ENCODE data around the gene DHX40.
"Not testable (repeated sequence)": the region's sequence is repeated elsewhere in the genome, so short reads cannot be mapped to it uniquely, and the experiment has no call there.

DHX40 gene

DNA sequence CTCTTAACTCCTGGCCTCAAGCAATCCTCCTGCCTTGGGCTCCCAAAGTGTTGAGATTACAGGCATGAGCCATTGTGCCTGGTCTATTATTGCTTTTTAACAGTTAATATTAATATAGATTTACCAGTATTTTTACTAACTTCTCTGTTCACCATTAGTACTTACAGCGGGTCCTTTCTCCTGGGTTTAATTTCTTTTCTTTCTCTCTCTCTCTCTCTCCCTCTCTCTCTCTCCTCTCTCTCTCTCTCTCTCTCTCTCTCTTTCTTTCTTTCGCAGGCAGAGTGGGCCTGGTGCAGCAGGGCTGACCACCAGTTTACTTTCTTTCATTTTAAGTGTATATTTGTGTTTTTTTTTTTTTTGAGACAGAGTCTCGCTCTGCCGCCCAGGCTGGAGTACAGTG is 14.7 kb upstream of the DHX40 start:
- no peak for FAIRE-seq

DNA sequence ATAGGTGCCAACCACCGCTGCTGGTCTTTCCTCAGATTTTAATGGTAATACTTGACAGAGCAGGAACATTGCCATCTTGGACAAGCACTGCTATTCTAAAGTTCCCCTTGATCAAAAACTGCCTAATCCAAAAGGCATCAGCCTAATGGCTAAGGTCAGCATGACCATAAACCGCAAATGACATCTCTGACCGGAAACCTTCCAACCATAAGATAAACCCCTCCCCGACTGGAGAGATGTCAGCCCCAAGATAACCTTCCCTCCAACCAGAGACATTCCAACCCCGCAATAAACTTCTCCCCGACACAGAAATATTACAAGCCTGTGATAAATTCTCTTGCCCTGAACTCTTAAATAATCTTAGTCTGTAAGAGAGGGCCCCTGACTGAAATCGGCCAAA is 7.4 kb upstream of the DHX40 start:
- DNase-seq (ENCODE audit: extremely low spot score, insufficient read length, low read depth) (no peak), FAIRE-seq (no peak)

More for the DNA sequence above, 14.7 kb upstream of the DHX40 start:
- no peak for DNase-seq (ENCODE audit: extremely low spot score, insufficient read length, low read depth)

- no peak for DNase-seq (ENCODE audit: extremely low spot score, insufficient read length, low read depth)
- no peak for FAIRE-seq
Measured at GRCh38 chr17:59558953-59559352, 6.5 kb upstream of the DHX40 start.

GRCh38 chr17:59561042-59561441 is 4.4 kb upstream of the DHX40 start:
- no peak for DNase-seq (ENCODE audit: extremely low spot score, insufficient read length, low read depth)
- no peak for FAIRE-seq

GRCh38 chr17:59565959-59566324 is 532 bp downstream of the DHX40 start:
- peak; percentile 48 for DNase-seq (ENCODE audit: extremely low spot score, insufficient read length, low read depth)
- peak; percentile 5 for FAIRE-seq

DNA sequence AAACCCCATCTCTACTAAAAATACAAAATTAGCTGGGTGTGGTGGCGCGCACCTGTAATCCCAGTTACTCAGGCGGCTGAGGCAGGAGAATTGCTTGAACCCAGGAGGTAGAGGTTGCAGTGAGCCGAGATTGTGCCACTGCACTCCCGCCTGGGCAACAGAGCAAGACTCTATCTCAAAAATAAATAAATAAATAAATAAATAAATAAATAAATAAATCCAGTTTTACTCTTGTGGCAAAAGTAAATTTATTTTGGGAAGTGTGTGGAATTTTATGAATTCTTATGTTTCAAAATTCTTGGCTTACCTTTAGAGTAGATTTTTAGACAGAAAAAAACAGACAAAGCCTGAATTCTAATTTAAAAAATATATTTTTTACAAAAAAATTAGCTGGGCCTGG is 3.7 kb downstream of the DHX40 start:
- not testable (repeated sequence) for FAIRE-seq; DNase-seq (ENCODE audit: extremely low spot score, insufficient read length, low read depth)

GRCh38 chr17:59572301-59572924 is 7.0 kb downstream of the DHX40 start:
- no peak for DNase-seq (ENCODE audit: extremely low spot score, insufficient read length, low read depth)
- FAIRE-seq = peak; percentile 78

- DNase-seq (ENCODE audit: extremely low spot score, insufficient read length, low read depth); FAIRE-seq: not testable (repeated sequence)
Measured at GRCh38 chr17:59584168-59584567, 18.8 kb downstream of the DHX40 start.

DNA sequence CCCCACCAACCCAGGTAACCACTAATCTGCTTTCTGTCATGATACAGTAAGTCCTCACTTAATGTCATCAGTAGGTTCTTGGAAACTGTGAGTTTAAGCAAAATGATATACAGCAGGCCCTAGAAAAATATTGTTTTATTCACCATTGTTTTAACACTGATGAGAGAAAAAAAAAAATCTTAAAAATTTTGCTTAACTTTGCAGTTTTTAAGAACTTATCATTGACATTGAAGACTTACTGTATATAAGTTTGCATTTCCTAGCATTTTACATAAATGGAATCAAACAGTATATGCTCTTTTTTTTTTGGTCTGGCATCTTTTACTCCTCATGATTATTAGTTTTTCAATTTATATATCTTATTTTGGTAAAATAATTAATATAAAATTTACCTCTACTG is 34.8 kb downstream of the DHX40 start:
- FAIRE-seq (no peak), DNase-seq (ENCODE audit: extremely low spot score, insufficient read length, low read depth) (no peak)

- FAIRE-seq (peak; percentile 45), DNase-seq (ENCODE audit: extremely low spot score, insufficient read length, low read depth) (no peak)
Measured at GRCh38 chr17:59601130-59601529, 35.7 kb downstream of the DHX40 start.

- no peak for DNase-seq (ENCODE audit: extremely low spot score, insufficient read length, low read depth)
Measured at GRCh38 chr17:59607061-59607460, 41.7 kb downstream of the DHX40 start.

DNA sequence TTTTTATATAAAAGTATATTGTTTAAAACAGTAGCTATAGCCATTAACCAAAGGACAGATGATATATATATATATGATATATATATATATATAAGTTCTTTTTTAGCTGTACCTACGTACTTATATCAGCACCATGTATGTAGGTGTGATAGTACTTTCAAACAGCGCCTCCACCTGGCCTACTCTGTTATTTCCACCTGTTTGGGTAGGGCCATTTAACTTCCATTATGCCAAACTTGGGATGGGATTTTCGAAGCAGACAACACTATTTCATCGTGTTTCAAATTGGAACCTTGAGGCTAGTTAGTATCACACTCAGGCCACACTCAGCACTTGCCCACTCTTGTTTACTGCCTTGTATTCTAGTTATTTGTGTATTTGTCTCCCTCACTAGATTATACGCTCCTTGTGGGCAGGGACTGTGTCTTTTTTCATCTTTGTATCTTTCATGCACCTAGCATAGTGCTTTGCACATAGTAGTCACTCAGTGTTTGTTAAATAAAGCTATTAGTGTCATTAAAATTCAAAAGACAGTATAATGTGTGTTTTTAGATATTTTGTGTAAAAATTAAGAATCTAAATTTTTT is 42.5 kb downstream of the DHX40 start:
- FAIRE-seq (no peak), DNase-seq (ENCODE audit: extremely low spot score, insufficient read length, low read depth) (no peak)

More at GRCh38 chr17:59607061-59607460, 41.7 kb downstream of the DHX40 start:
- FAIRE-seq = no peak

DNA sequence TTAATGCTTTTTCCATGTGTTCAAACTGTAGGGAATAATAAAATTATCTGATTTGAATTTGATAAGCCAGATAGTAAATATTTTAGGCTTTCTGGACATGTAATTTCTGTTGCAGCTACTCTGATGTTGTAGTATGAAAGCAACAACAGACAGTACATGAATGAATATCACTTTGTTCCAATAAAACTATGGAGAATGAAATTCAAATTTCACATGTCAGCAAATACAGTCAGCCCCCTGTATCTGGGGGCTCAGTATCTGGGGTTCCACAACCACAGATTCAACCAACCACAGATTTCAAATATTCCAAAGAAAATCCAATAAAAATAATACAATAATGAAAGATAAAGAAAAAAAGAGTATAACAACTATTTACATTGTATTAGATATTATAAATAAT is 46.1 kb downstream of the DHX40 start:
- FAIRE-seq = no peak

DNA sequence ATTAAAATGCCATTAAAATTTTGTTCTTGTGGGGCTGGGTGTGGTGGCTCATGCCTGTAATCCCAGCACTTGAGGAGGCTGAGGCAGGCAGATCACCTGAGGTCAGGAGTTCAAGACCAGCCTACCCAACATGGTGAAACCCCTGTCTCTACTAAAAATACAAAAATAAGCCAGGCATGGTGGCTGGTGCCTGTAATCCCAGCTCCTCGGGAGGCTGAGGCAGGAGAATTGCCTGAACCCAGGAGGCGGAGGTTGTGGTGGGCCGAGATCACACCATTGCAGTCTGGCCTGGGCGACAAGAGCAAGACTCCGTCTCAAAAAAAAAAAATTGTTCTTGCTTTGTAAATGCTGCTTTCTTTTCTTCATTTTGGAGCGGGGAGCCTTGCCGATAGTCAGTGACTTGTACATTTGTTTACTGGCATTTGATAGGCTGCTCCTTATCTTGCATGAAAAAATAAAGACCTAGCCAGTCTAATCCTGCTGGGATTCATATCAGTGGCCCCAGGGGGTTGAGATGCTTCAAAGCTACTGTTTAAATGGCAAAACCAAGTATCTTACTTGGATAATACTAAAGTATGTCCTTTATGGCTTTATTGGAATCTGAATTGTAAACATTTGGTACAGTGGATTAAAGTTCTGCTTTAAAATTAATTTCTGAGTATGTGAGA is 51.0 kb downstream of the DHX40 start:
- no peak for DNase-seq (ENCODE audit: extremely low spot score, insufficient read length, low read depth)
- FAIRE-seq = no peak

More for the DNA sequence above, 46.1 kb downstream of the DHX40 start:
- no peak for DNase-seq (ENCODE audit: extremely low spot score, insufficient read length, low read depth)

DNA sequence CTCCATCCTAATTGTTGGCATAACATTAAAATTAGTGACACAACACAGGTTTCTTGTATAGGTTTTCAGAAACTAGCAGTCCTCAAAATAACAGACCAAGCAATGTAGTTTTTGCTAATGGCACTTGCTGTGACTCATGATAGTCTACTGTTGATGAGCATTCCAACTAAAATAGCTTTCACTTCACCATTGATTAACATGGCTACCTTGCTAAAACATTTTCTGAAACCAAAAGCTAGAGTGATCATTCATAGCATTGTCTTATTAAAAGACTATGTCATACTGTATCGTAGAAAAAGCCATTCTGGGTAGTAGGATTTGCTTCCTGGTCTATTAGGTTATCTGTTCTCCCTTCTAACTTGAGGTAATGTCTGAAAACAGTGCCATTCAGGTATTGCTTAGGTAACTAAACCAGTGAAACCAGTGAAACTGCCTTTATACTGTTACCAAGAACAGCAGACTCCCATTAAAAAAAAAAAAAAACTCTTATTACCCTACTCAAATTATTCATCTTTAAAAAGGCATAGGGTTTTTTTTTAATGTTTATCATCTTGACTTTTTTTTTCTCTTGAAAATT is 51.8 kb downstream of the DHX40 start:
- FAIRE-seq = no peak
- DNase-seq (ENCODE audit: extremely low spot score, insufficient read length, low read depth) = no peak

GRCh38 chr17:59619035-59619297 is 53.6 kb downstream of the DHX40 start:
- FAIRE-seq (peak; percentile 84), DNase-seq (ENCODE audit: extremely low spot score, insufficient read length, low read depth) (no peak)

DNA sequence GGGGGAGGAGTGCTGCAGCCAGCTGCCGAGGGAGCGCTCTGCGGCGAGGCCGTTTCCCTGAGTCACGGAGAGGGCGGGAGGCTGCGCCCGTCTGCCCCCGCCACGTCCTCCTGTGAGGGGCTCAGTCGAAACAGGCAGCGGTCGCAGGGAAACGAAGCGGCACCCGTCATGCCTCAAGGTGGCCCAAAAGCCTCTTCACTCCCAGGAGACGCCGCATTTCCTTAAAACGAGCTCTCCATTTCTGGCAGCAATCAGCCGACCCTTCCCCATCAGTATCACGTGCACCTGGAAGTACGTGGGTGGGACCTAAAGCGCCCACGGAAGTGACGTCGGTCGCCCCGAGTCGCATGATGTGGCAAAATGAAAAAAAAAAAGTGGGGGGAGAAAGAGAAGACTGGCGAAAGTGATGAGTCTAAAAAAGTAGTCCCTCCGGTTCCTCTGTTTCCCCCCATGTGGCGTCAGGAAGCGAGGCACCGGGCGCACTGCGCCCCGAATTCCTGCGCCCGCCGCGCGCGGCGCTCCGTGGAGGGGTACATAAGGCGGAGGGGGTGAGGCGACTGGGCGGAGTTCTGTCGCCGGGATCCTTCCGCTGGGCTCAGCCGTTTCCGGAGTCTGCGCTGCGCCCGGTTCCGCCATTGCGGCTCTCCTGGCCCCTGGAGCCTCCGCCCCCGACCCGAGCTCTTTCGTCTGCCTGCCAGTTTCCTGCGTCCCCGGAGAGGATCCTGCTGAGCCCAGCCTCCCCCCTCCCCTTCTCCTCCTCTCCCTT is 54.1 kb downstream of the DHX40 start, which contains the start of gene CLTC:
CLTC (plus strand) TSS at position 598 of the 766 bp plus-strand sequence. CDS start 237 bp downstream, outside the sequence.
- FAIRE-seq = no peak
- DNase-seq (ENCODE audit: extremely low spot score, insufficient read length, low read depth) = peak; percentile 58

GRCh38 chr17:59620064-59620359 is 54.6 kb downstream of the DHX40 start:
- no peak for FAIRE-seq
- no peak for DNase-seq (ENCODE audit: extremely low spot score, insufficient read length, low read depth)

DNA sequence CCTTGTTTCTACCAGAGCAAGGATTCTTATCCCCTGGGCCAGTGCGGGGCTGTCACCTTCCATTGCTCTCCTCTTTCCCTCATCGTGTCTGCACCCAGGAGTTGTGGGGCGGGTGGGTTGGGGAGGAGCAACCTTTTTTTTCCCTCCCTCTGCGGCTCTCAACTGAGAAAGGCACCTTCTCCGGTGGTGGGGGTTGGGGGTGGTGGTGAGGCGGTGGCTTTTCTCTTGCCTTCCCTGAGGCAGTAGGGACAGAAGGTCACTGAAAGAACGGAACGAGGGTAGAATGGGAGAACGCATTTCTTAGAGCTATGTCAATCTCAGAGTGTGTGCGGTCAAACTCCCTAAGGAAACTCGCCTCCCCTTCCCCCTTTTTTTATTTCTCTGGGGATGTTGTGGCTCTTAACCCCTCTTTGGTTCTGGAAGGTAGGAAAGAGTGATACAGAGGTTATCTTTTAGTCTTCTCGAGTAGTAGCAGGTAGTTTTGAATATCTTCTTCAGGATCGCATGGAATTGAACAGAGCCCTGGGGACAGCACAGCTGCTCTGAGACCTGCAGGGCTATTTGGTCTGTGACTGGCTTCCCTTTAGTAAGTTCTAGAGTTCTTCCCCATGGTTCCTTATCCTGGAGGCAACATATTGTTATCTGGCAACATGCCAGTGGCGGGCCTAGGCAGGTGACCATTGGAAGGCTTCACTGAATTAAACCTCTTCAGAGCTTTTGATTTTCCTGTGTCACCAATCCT is 55.3 kb downstream of the DHX40 start:
- no peak for DNase-seq (ENCODE audit: extremely low spot score, insufficient read length, low read depth)

GRCh38 chr17:59621771-59622170 is 56.4 kb downstream of the DHX40 start:
- FAIRE-seq = no peak
- DNase-seq (ENCODE audit: extremely low spot score, insufficient read length, low read depth) = no peak

More for the DNA sequence above, 55.3 kb downstream of the DHX40 start:
- FAIRE-seq = no peak

Measured in GM18507 (cell line).